PC-3 (cell line): ENCODE results near the gene TEC. TPM values are rescaled to one million over a fixed set of nuclear protein-coding genes. Genes with fewer than 3 reads are reported as not detected.

Source experiments
- ATAC-seq: fragments of 200-7000 bp; cut with Tn5 transposase; 2 replicates; pipeline ENCODE4 v1.9.1; 2020; ENCODE audit warnings: mild to moderate bottlenecking, moderate library complexity
- BruUV-seq: library from RNA; stranded (reverse); fragments of 400-500 nt; replicated peaks from 2 replicates; lab custom pipeline; 2021; lab: Mats Ljungman, UMichigan
- CTCF ChIA-PET: fragments of 300-600 bp; sonication (Branson Sonifier 250); formaldehyde crosslinking; loops from one replicate; lab custom pipeline; 2022; ENCODE audit warnings: antibody characterized with exemption; lab: Charles Lee
- POLR2A ChIA-PET: fragments of 300-600 bp; sonication (Branson Sonifier 250); formaldehyde crosslinking; loops from one replicate; lab custom pipeline; 2022; ENCODE audit warnings: antibody characterized with exemption; ENCODE audit not compliant: unreplicated experiment; lab: Charles Lee
- DNase-seq: peaks from one replicate; pipeline ENCODE4 v3.0.0-alpha.2; 2015
- H2AFZ ChIP-seq: fragments of 300-600 bp; sonication (generic); 2 replicates; pipeline ENCODE4 v1.6.0; 2016; ENCODE audit warnings: antibody characterized with exemption, low read length
- H3F3A ChIP-seq: fragments of 300-600 bp; sonication (generic); one replicate; pipeline ENCODE4 v1.6.0; 2017; ENCODE audit warnings: antibody characterized with exemption, low read length, control low read depth, mild to moderate bottlenecking; ENCODE audit not compliant: unreplicated experiment
- H3K27ac ChIP-seq: fragments of 300-600 bp; sonication (generic); 2 replicates; pipeline ENCODE4 v1.5.1; 2016; ENCODE audit warnings: mild to moderate bottlenecking, low read length
- H3K27me3 ChIP-seq: fragments of 300-600 bp; sonication (generic); 2 replicates; pipeline ENCODE4 v1.6.1; 2016; ENCODE audit warnings: low read length, mixed read lengths
- H3K36me3 ChIP-seq: fragments of 300-600 bp; sonication (generic); 2 replicates; pipeline ENCODE4 v1.6.1; 2016; ENCODE audit warnings: low read depth, mixed run types, low read length, mixed read lengths
- H3K4me1 ChIP-seq: fragments of 300-600 bp; sonication (generic); 2 replicates; pipeline ENCODE4 v1.5.1; 2016; ENCODE audit warnings: low read length; ENCODE audit not compliant: insufficient read depth
- H3K4me2 ChIP-seq: fragments of 300-600 bp; sonication (generic); 2 replicates; pipeline ENCODE4 v1.6.0; 2016; ENCODE audit warnings: low read length
- H3K4me3 ChIP-seq: fragments of 300-600 bp; sonication (generic); 2 replicates; pipeline ENCODE4 v1.5.1; 2016; ENCODE audit warnings: mild to moderate bottlenecking, low read length, mixed read lengths
- H3K79me2 ChIP-seq: fragments of 300-600 bp; sonication (generic); 2 replicates; pipeline ENCODE4 v1.6.1; 2017; ENCODE audit warnings: low read length, mixed read lengths
- H3K9ac ChIP-seq: fragments of 300-600 bp; sonication (generic); 2 replicates; pipeline ENCODE4 v1.6.0; 2016; ENCODE audit warnings: mild to moderate bottlenecking, low read length
- H3K9me2 ChIP-seq: fragments of 300-600 bp; sonication (generic); replicated peaks from 2 replicates; pipeline ENCODE4 v1.6.1; 2016; ENCODE audit warnings: mixed run types, low read length, mixed read lengths
- H3K9me3 ChIP-seq: fragments of 300-600 bp; sonication (generic); 2 replicates; pipeline ENCODE4 v1.6.1; 2016; ENCODE audit warnings: low read length, mixed read lengths
- H4K20me1 ChIP-seq: fragments of 300-600 bp; sonication (generic); 2 replicates; pipeline ENCODE4 v1.6.1; 2016; ENCODE audit warnings: low read length, mixed read lengths
- CTCF ChIP-seq: fragments of 300-600 bp; sonication (generic); conservative IDR thresholded peaks from 2 replicates; pipeline ENCODE4 v1.5.1; 2017; ENCODE audit warnings: antibody characterized with exemption, low read depth, mild to moderate bottlenecking, low read length
- EZH2 ChIP-seq: fragments of 300-600 bp; sonication (generic); IDR thresholded peaks from one replicate; pipeline ENCODE4 v1.6.1; 2017; ENCODE audit warnings: antibody characterized with exemption, mild to moderate bottlenecking, low read length; ENCODE audit not compliant: unreplicated experiment
- EZH2phosphoT487 ChIP-seq: fragments of 300-600 bp; sonication (generic); IDR thresholded peaks from 2 replicates; pipeline ENCODE4 v1.6.1; 2018; ENCODE audit warnings: mild to moderate bottlenecking, antibody characterized with exemption, low read length, borderline replicate concordance
- intact Hi-C: fragments of 100-400 bp; cut with micrococcal nuclease; formaldehyde crosslinking; loops from 2 replicates; pipeline ENCODE4 v1.9.0; 2023
- total RNA-seq: library from RNA; depleted of rRNA; stranded (reverse); fragments of >200 nt; gene quantifications from 2 replicates; pipeline ENCODE4 v1.2.3, GENCODE V29; 2014

The TEC gene
- total RNA-seq, 1 experiment from 2014 or later, result 10.4 TPM

- ChIA-PET CTCF (no interaction called here), POLR2A (no interaction called here)
- H3K4me2 ChIP-seq, result no peak overlapping the region
- no peaks in the 10 kb centered on the region for H3K27me3 ChIP-seq
- ATAC-seq (no peak), DNase-seq (no peak)
- no peak overlapping the region for H3K4me3 ChIP-seq
- H3K79me2 ChIP-seq, result peaks cover 31% of the 10 kb centered on the region
- H3K9ac ChIP-seq, result no peak overlapping the region
- no TSS peak for BruUV-seq
- no peaks in the 10 kb centered on the region for H3K9me2 ChIP-seq
- H2AFZ ChIP-seq, result no peak overlapping the region
- intact Hi-C loops, result loop anchor here (5.0 kb wide), 1 partner anchor 140 kb away; no protein-coding TSS in a partner anchor
- H3F3A ChIP-seq, result no peaks in the 10 kb centered on the region
- no peaks in the 10 kb centered on the region for H4K20me1 ChIP-seq
- H3K9me3 ChIP-seq, result no peaks in the 10 kb centered on the region
- H3K36me3 ChIP-seq, result no peaks in the 10 kb centered on the region
- no peak overlapping the region for H3K27ac ChIP-seq
- TF ChIP-seq CTCF (no peak), EZH2 (no peak), EZH2phosphoT487 (no peak)
- H3K4me1 ChIP-seq, result peaks cover 6% of the 10 kb centered on the region; the same call in 1 of the 2 replicates
Measured at GRCh38 chr4:48267574-48267973, 2.1 kb downstream of the TEC start.

- no peaks in the 10 kb centered on the region for H3K9me2 ChIP-seq
- DNase-seq, result no peak
- BruUV-seq, result no TSS peak
- CTCF ChIA-PET, result no interaction called here
- TF ChIP-seq EZH2 (no peak), CTCF (no peak), EZH2phosphoT487 (no peak)
- H3K4me2 ChIP-seq, result no peak overlapping the region
- H3K27me3 ChIP-seq, result no peaks in the 10 kb centered on the region
- H3K79me2 ChIP-seq, result peaks cover 31% of the 10 kb centered on the region
- POLR2A ChIA-PET, result no interaction called here
- H2AFZ ChIP-seq, result no peak overlapping the region
- intact Hi-C loops, result loop anchor here (5.0 kb wide), 1 partner anchor 139 kb away; no protein-coding TSS in a partner anchor
- peaks cover 6% of the 10 kb centered on the region; the same call in 1 of the 2 replicates for H3K4me1 ChIP-seq
- H3K9ac ChIP-seq, result no peak overlapping the region
- no peaks in the 10 kb centered on the region for H3F3A ChIP-seq
- no peaks in the 10 kb centered on the region for H4K20me1 ChIP-seq
- H3K4me3 ChIP-seq, result no peak overlapping the region
- H3K9me3 ChIP-seq, result no peaks in the 10 kb centered on the region
- no peaks in the 10 kb centered on the region for H3K36me3 ChIP-seq
- H3K27ac ChIP-seq, result no peak overlapping the region
- ATAC-seq, result no peak
Measured at GRCh38 chr4:48266781-48267180, 2.9 kb downstream of the TEC start.

DNA sequence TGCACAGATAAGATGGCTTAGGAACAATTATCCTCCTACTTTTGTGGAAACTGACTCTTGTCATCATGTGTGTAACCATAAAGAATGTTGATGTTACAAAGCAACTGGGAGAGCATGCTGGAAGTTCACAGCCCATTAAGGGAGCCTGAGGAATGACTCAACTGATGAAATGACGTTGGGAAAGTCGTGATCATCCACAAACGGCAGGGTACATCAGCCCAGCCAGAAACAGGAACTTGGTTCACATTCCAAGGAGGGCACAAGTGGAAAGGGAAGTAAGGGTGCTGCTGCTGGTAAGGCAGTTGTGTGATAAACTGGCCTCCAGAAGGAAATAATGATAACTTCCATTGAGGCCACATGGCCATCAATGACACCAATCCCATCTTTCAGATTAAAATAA, 6.7 kb downstream of the TEC start:
- no peaks in the 10 kb centered on the region for H3K9me2 ChIP-seq
- no peak overlapping the region for H2AFZ ChIP-seq
- H3F3A ChIP-seq, result no peaks in the 10 kb centered on the region
- POLR2A ChIA-PET, result no interaction called here
- H3K27me3 ChIP-seq, result no peaks in the 10 kb centered on the region
- no peak for ATAC-seq
- CTCF ChIA-PET, result no interaction called here
- no TSS peak for BruUV-seq
- DNase-seq, result no peak
- no peak overlapping the region for H3K9ac ChIP-seq
- no peak overlapping the region for H3K4me3 ChIP-seq
- H3K4me2 ChIP-seq, result no peak overlapping the region
- no peak overlapping the region for H3K27ac ChIP-seq
- TF ChIP-seq EZH2 (no peak), EZH2phosphoT487 (no peak), CTCF (no peak)
- intact Hi-C loops, result no loop called here
- H3K9me3 ChIP-seq, result no peaks in the 10 kb centered on the region
- peaks cover 26% of the 10 kb centered on the region for H3K79me2 ChIP-seq
- no peaks in the 10 kb centered on the region for H3K4me1 ChIP-seq
- H3K36me3 ChIP-seq, result no peaks in the 10 kb centered on the region
- H4K20me1 ChIP-seq, result no peaks in the 10 kb centered on the region
